ENCODE measurements around the gene SCYL1.

SCYL1 gene

GRCh38 chr11:65546217-65546958 is 21.5 kb downstream of the SCYL1 start:
- Histone ChIP-seq H3K27me3 (no peaks in the 10 kb centered on the region), H3K36me3 (no peaks in the 10 kb centered on the region), H3K4me3 (ENCODE audit: low read depth, low read length) (peak overlapping the region; percentile 35), H3K4me1 (no peaks in the 10 kb centered on the region), H3K9me3 (no peaks in the 10 kb centered on the region)
- peak; percentile 87 for DNase-seq
- TF ChIP-seq CTCF (IDR thresholded peaks at IDR 0.05; ENCODE audit: low read depth, low read length): no peak

- no peak for DNase-seq
- Histone ChIP-seq H3K4me1 (no peaks in the 10 kb centered on the region), H3K4me3 (ENCODE audit: low read depth, low read length) (no peak overlapping the region), H3K27me3 (no peaks in the 10 kb centered on the region), H3K9me3 (no peaks in the 10 kb centered on the region), H3K36me3 (no peaks in the 10 kb centered on the region; the same call in 1 of the 2 replicates)
- no peak for TF ChIP-seq CTCF (IDR thresholded peaks at IDR 0.05; ENCODE audit: low read depth, low read length)
Observed at GRCh38 chr11:65547446-65548125, 22.7 kb downstream of the SCYL1 start.

GRCh38 chr11:65548395-65548794 is 23.5 kb downstream of the SCYL1 start:
- Histone ChIP-seq H3K4me1 (no peaks in the 10 kb centered on the region), H3K27me3 (no peaks in the 10 kb centered on the region), H3K36me3 (no peaks in the 10 kb centered on the region; the same call in 1 of the 2 replicates), H3K4me3 (ENCODE audit: low read depth, low read length) (no peak overlapping the region), H3K9me3 (no peaks in the 10 kb centered on the region)
- no peak for DNase-seq
- TF ChIP-seq CTCF (IDR thresholded peaks at IDR 0.05; ENCODE audit: low read depth, low read length): no peak

GRCh38 chr11:65549096-65549495 is 24.2 kb downstream of the SCYL1 start:
- TF ChIP-seq CTCF (IDR thresholded peaks at IDR 0.05; ENCODE audit: low read depth, low read length): no peak
- no peak for DNase-seq
- H3K27me3 ChIP-seq: no peaks in the 10 kb centered on the region
- no peak overlapping the region for H3K4me3 ChIP-seq (ENCODE audit: low read depth, low read length)
- H3K4me1 ChIP-seq: no peaks in the 10 kb centered on the region
- no peaks in the 10 kb centered on the region for H3K9me3 ChIP-seq
- H3K36me3 ChIP-seq: no peaks in the 10 kb centered on the region; the same call in 1 of the 2 replicates

GRCh38 chr11:65551572-65552387 is 26.9 kb downstream of the SCYL1 start:
- Histone ChIP-seq H3K27me3 (no peaks in the 10 kb centered on the region), H3K4me1 (peaks cover 7% of the 10 kb centered on the region), H3K9me3 (no peaks in the 10 kb centered on the region), H3K36me3 (no peaks in the 10 kb centered on the region; the same call in 1 of the 2 replicates), H3K4me3 (ENCODE audit: low read depth, low read length) (no peak overlapping the region)
- peak; percentile 58 for DNase-seq
- TF ChIP-seq CTCF (IDR thresholded peaks at IDR 0.05; ENCODE audit: low read depth, low read length): peak; percentile 50

Data from BE2C (cell line).